K562 (cell line): ENCODE results near the gene UBE2A.

Source experiments
- BACH1 ChIP-seq: fragments of 200-800 bp; sonication (Bioruptor generic); IDR thresholded peaks from 2 replicates; pipeline ENCODE4 v1.6.1; 2016; ENCODE audit warnings: missing genetic modification characterization, missing compliant biosample characterization
- CTCF ChIP-seq, 3 experiments: IDR thresholded peaks in 2 of 3; conservative IDR thresholded peaks in 1 of 3; 2 replicates each; pipeline ENCODE4 v1.5.1; 2011 to 2012; ENCODE audit warnings: low read length in 3 of 3, mild to moderate bottlenecking in 3 of 3, control low read depth in 2 of 3, improper control_type of control experiment in 1 of 3, inconsistent platforms in 1 of 3, low read depth in 1 of 3, mixed read lengths in 1 of 3, moderate library complexity in 1 of 3; ENCODE audit not compliant: insufficient read depth in 2 of 3
- FIP1L1 ChIP-seq: fragments of 200-400 bp; formaldehyde crosslinking; IDR thresholded peaks from 2 replicates; pipeline ENCODE4 v1.6.1; 2018; ENCODE audit warnings: mild to moderate bottlenecking, low read depth, low read length; ENCODE audit not compliant: poor library complexity, severe bottlenecking
- MXI1 ChIP-seq: IDR thresholded peaks from 2 replicates; pipeline ENCODE4 v1.6.1; 2011; ENCODE audit warnings: low read depth, mild to moderate bottlenecking, improper control_type of control experiment, low read length
- TEAD1 ChIP-seq, 2 experiments: fragments of 450-650 bp in 1 of 2; sonication (generic) in 1 of 2; formaldehyde crosslinking; IDR thresholded peaks; 2 replicates each; pipeline versions ENCODE4 v1.4.0 to v1.8.0; 2020 to 2022; ENCODE audit warnings: mild to moderate bottlenecking in 2 of 2, missing genetic modification reagents in 1 of 2
- TRIM24 ChIP-seq, 2 experiments: fragments of 450-650 bp; IDR thresholded peaks; 2 replicates each; pipeline ENCODE4 v1.6.1; 2016
- TRIM25 ChIP-seq: fragments of 450-650 bp; IDR thresholded peaks from 2 replicates; pipeline ENCODE4 v1.7.0; 2016; ENCODE audit warnings: borderline replicate concordance
- ZBTB40 ChIP-seq, 2 experiments: fragments of 450-650 bp in 1 of 2; sonication (generic) in 1 of 2; formaldehyde crosslinking in 1 of 2; IDR thresholded peaks; 2 replicates each; pipeline versions ENCODE4 v1.7.1 to v1.9.0; 2016 to 2022; ENCODE audit warnings: inconsistent platforms in 1 of 2, mild to moderate bottlenecking in 1 of 2, missing genetic modification reagents in 1 of 2
- ZHX1 ChIP-seq: fragments of 150-350 bp; conservative IDR thresholded peaks from 2 replicates; pipeline ENCODE4 v1.6.1; 2014; ENCODE audit warnings: low read length
- ZNF184 ChIP-seq: sonication (generic); formaldehyde crosslinking; IDR thresholded peaks from 2 replicates; pipeline ENCODE4 v1.5.0; 2020; ENCODE audit warnings: missing genetic modification reagents
- ZNF655 ChIP-seq: fragments of 250-450 bp; sonication (Bioruptor Pico); IDR thresholded peaks from 2 replicates; pipeline ENCODE4 v1.5.0; 2021

- TF ChIP-seq CTCF (IDR thresholded peaks at IDR 0.05 in 2 of 3, conservative IDR thresholded peaks at IDR 0.05 in 1 of 3; ENCODE audit: insufficient read depth in 2 of 3, low read depth in 1 of 3, low read length in 3 of 3), result no peak
- TF ChIP-seq BACH1 (tag), result no peak
- TF ChIP-seq ZNF655, result no peak
- TF ChIP-seq TEAD1 (CRISPR knock-in tag; IDR thresholded peaks at IDR 0.05), result no peak
- no peak for TF ChIP-seq TRIM24 (IDR thresholded peaks at IDR 0.05)
- TF ChIP-seq ZBTB40 (IDR thresholded peaks at IDR 0.05), result no peak
- TF ChIP-seq ZBTB40 (CRISPR knock-in tag; IDR thresholded peaks at IDR 0.05), result no peak
- no peak for TF ChIP-seq MXI1
- no peak for TF ChIP-seq ZNF184 (CRISPR knock-in tag)
- no peak for TF ChIP-seq ZHX1
- no peak for TF ChIP-seq TRIM25
- no peak for TF ChIP-seq FIP1L1
Measured at GRCh38 chrX:119624951-119625668, 50.7 kb downstream of the UBE2A start.
